Fibroblast of skin of abdomen (primary cell): Measurements from ENCODE around the gene YJU2.
"Not testable (repeated sequence)": the region's sequence is repeated elsewhere in the genome, so short reads cannot be mapped to it uniquely, and the experiment has no call there.

ENCODE experiments used
- DNase-seq: peaks from one replicate; pipeline ENCODE4 v3.0.0-alpha.2; 2013

Gene YJU2

DNA sequence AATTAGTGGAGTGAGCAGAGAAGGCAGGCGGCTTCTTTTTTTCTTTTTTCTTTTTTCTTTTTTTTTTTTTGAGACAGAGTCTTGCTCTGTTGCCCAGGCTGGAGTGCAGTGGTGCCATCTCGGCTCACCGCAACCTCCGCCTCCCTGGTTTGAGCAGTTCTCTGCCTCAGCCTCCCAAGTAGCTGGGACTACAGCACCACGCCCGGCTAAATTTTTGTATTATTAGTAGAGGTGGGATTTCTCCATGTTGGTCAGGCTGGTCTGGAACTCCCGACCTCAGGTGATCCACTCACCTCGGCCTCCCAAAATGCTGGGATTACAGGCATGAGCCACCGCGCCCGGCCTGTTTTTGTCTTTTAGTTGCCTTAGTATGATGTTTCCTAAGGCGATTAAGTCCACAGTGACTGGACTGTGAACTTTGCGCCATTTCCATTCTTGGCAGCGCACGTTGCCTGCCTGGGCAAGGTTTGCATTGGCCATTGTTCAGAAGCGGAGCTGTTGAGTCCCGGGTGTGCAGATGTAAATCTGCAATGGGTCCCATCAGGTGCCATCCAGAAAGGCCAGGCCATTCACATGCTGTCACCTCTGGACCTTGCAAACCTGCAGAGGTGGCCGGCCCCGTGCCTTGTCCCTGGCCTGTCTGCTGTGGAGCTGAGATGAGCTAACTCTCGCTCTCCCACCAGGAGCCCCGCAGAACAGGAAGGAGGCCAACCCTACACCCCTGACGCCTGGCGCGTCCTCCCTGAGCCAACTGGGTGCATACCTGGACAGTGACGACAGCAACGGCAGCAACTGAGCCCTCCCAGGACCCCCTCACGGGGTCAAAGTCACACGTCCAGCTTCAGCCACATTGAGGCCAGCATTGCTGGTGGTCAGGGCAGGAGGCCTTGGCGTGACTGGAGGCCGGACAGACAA, 21.3 kb downstream of the YJU2 start:
- DNase-seq = no peak

DNA sequence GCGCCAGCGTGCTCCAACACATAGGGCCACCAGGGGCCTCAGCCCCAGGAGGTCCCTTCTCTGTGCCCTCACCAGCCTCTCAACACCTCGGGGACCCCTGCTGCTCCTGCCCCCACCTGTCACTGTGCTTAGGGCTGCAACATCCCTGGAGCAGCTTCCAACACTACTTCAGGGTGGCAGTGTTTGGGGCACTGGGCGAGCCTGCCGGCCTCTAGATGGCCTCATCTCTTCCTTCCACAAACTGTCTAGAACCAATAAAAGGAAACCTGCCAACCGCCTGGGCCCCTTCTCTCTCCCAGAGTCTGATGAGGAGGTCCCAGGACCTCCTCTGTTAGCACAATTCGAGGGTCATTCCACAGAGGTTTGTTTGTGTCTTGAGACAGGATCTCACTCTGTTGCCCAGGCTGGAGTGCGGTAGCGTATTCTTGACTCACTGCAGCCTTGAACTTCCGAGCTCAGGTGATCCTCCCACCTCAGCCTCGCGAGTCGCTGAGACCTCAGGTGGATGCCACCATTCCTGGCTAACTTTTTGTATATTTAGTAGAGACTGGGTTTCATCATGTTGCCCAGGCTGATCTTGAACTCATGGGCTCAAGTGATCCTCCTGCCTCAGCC, 22.0 kb downstream of the YJU2 start:
- DNase-seq = no peak

DNA sequence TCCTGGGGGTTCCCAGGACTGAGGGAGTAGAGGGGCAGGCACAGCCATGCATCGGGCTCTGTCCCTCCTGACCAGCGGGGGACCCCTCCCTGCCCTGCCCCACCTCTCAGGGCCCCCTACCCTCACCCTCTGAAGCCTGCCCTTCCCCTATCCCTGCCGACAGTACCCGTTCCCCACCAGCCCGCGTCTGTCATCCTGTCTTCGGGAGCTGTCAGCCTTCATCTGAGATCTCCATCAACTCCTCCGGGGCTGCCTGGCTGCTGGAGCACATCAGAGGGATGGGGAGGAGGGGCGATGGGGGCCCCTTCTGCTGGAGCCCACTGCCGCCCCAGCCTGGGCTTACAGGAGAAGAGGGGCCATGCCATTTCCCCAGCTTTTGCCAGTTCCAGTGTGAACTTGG, 26.0 kb downstream of the YJU2 start:
- no peak for DNase-seq

DNA sequence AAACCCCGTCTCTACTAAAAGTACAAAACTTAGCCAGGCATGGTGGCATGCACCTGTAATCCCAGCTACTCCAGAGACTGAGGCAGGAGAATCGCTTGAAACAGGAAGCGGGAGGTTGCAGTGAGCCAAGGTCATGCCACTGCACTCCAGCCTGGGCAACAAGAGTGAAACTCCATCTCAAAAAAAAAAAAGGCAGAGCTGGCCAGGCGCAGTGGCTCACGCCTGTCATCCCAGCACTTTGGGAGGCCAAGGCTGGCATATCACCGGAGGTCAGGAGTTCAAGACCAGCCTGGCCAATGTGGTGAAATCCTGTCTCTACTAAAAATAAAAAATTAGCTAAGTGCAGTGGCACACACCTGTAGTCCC, 27.4 kb downstream of the YJU2 start:
- not testable (repeated sequence) for DNase-seq

DNA sequence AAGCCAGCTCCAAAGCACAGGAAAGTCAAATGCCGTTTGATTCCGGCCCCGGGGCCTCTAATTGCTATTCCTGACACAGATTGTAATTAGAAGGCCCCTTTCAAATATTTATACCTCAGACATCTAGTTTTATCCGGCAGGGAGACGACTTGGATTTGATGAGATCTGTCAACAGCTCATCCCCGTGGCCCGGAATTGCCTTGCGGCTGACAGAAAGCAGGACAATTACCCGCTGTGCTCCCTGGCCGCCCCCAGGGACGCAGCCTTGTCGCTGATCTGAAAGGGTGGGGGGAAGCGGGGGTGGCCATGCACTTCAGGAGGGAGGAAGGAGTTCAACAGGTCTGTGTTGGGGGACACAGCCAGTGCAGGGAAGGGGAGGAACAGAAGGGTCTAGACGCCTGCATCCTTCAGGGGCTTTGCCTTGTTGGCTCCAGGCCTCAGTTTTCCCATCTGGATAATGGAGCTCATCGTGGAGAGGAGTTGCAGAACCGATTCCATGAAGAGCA, 30.4 kb downstream of the YJU2 start:
- DNase-seq = no peak

DNA sequence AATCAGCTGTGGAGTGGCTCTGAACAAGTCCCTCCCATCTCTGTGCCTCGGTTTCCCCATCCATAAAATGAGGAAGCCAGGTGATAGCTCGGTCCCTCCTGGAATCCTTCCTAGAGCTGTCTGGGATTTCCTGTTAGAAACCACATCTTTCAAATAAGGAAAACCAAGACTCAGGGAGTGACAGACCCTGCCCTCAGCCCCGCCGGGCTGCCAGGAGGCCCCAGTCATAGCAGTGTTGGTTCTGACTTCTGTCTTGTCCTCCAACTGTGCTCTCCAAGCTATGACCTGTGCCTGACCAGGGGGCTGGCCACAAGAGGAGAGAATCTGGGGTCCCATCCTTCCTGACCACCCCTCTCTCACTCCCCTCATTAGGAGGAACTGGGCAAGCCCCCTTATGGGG, 31.1 kb downstream of the YJU2 start:
- DNase-seq = no peak

DNA sequence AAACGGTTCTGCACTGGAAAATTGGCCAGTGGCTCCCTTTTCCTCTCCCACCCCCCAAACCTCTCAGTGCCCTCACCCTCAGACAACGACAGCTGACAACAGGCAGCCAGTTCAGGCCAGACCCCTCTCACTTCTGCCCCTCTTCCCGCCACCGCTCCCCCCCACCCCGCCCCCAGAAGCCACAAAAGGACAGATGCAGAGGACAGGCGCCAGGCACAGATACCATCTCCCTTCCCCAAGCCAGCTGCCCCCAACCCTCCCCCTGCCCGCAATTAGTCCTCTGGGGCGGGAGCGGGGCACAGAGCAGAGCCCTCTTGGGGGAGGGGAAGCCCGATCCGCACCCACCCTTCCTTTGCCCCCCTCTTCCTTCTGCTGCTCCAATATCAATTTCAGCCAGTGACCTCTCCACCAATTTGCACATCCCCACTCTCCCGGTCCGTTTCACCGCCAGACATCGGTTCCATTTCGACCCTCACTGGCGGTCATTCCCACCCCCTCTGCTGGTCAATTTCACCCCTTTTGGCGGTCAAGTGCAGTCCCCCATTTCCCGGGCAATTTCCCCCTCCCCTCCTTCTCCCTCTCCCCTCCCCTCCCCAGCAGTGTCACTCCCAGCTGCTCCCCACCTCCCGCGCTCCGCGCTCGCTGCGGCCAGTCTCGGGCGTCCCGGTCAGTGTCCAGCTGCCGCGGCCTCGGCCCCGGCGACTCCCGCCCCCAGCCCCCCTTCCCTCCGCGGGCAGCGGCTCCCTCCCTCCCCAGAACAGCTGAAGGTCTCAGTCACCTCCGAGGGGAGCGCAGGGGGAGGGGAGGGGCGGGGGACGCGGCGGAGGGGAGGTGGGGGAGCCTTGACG, 31.8 kb downstream of the YJU2 start, which contains the start of gene SHD:
SHD (plus strand) TSS at position 848 of the 848 bp plus-strand sequence. CDS start 798 bp downstream, outside the sequence.
- DNase-seq = no peak

DNA sequence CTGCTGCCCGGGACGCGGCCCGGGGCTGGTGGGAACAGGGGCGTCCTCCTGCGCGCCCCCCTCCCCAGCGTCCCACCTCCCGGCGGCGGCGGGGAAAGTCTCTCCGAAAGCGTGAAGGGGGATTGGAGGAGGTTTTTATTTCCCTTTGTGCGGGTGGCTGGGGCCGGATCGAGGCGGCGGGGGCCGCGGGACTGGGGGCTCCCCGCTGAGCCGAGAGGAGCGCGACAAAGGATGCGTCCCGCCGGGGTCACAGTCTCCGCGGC, 32.3 kb downstream of the YJU2 start:
- DNase-seq = no peak

DNA sequence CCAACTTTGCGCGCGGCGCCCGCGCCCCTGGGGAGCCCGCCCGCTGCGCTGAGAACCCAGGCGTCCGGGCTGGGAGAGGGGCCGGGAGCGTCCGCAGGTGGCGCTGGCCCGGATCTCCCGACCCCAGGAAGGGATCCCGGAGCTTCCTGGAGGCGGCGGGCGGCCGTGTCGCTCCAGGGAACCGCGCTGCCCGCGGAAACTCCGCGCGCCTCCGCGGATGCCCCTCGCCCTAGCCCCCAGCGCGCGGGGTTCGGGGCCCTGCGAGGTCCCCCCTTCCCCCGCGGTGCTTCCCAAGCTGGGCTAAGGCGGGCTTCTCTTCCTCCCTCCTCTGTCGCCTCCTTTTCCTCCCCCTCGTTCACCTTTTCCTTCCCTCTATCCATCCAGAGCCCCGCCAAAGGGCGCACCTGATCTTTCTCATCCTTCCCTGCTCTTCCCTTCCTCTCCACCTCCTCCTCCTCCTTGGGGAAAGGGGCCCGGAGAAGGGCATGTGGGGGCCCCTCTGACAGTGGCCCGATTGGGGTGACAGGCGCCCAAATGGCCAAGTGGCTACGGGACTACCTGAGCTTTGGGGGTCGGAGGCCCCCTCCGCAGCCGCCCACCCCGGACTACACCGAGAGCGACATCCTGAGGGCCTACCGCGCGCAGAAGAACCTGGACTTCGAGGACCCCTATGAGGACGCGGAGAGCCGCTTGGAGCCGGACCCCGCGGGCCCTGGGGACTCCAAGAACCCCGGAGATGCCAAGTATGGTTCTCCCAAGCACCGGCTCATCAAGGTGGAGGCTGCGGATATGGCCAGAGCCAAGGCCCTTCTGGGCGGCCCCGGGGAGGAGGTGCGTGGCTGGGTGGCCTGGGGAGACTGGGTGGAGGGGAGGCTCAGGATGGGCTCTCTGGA, 32.9 kb downstream of the YJU2 start:
- DNase-seq = no peak

DNA sequence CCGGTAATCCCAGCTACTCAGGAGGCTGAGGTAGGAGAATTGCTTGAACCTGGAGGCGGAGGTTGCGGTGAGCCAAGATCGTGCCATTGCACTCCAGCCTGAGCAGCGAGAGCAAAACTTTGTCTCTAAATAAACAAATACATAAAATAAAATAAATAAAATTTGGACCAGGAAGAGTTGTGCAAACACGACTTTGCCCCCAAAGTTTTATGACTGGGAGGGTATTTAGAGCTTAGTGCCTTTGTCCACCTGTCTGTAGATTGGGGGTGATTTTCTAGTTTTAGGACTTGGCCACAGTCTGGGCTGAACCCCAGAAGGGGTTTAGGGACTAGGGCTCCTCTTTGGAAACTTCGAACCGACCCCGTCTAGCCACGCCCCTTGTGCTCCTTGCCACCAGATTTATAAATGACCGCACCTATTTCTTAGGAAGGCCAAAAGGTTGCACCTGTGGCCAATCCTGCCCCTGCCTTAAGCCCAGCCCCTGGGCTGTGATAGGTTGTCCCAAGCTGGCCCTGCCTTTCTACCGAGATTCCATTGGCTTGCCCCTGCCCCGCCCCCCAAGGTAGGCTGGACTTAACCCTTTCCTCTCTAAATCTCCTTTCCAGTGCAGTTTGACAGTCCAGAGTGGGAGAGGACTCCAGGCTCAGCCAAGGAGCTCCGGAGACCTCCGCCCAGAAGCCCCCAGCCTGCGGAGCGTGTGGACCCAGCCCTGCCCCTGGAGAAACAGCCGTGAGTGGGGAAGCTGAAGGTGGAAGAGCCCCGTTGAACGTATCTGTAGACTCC, 37.5 kb downstream of the YJU2 start:
- DNase-seq = no peak

DNA sequence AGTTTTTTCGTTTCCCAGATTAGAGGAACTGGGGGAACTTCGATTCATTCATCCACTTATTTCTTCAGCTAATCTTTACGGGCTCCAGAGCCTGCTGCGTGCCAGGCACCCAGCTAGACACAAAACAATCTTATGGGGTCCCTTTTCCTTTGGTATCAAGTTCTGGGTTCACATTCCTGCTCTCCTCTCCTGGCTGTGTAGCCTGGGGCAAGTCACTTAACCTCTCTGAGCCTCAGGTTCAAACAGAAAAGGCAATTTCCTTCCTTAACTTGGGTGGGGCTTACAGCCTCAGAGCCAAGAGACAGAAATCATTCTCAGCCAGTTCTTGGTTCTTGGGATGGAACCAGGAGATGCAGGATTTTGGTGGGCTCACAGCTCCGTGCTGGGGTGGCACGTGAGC, 38.1 kb downstream of the YJU2 start:
- no peak for DNase-seq

DNA sequence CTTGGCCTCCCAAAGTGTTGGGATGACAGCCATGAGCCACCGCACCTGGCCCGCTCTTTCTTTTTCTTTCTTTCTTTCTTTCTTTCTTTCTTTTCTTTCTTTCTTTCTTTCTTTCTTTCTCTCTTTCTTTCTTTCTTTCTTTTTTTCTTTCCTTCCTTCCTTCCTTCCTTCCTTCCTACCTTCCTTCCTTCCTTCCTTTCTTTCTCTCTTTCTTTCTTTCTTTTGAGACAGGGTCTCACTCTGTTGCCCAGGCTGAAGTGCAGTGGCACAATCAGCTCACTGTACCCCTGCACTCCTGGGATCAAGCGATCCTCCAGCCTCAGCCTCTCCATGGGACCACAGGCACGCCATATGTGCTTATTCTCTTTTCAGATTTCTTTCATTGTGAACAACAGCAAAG, 39.3 kb downstream of the YJU2 start:
- not testable (repeated sequence) for DNase-seq

DNA sequence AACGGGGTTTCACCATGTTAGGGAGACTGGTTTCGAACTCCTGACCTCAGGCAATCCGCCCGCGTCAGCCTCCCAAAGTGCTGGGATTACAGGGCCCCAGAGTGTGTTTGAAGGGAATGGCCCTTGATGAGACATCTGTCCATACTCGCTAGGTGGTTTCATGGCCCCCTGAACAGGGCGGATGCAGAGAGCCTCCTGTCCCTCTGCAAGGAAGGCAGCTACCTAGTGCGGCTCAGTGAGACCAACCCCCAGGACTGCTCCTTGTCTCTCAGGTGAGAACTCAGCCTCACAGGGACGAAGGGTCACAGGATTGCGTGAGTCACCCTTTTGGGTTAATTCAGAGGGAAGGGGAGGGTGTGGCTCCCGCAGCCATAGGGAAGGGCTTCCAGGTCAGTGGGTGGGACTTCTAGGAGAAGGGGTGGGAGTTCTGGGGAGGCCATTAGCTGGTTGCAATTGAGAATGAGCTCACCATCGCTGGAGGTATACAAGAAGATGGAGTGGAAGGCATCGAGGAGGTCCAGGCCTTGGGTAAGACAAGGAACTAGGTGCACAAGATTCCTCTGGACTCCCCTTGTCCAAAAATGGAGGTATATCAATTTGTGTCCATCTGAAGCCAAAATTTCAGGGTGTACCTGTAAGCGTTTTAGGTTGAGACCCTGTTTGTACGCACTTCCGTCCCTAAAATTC, 41.4 kb downstream of the YJU2 start:
- no peak for DNase-seq

DNA sequence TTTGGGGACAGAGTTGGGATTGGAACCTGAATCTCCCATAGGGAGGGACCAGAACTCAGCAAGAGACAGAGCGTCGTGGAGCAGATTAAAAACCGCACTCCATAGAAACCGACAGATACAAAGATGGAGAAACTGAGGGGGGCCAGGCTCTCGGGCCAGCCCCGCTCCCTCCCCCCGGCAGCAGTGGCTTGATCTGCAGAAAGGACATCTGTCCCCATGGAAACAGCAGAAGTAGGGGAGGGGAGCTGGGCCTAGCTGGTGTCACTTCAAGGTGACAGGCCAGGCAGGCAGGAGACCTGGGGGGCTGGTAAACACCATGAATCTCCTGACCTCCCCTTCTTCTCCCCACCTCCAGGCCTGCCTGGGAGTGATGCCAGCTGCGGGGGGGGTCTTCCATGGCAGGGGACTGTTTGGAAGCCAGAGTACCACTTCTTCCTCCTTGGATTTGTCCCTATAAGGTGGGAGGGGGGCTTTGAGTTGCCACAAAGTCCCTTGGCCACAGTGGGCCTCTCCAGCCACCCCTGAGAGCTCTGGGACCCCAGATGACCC, 44.4 kb downstream of the YJU2 start:
- no peak for DNase-seq

DNA sequence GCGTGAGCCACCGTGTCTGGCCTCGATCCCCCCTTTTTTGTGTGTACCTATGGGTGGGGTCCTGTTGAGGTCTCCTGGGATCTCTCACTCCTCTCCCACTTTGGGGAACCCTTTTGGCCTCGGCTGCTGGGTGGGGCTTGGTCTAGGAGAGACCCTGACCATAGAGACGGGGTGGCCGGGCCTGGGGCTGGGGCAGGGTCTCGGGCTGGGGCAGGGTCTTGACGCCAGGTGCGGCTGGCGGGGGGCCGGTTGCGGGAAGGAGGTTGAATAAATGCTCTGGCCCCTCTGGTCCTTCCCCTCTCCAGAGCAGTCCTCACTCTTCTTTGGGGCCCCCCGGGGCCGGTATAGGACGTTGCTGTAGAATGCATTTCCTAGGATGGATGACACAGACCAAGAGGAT, 45.6 kb downstream of the YJU2 start:
- DNase-seq = no peak

DNA sequence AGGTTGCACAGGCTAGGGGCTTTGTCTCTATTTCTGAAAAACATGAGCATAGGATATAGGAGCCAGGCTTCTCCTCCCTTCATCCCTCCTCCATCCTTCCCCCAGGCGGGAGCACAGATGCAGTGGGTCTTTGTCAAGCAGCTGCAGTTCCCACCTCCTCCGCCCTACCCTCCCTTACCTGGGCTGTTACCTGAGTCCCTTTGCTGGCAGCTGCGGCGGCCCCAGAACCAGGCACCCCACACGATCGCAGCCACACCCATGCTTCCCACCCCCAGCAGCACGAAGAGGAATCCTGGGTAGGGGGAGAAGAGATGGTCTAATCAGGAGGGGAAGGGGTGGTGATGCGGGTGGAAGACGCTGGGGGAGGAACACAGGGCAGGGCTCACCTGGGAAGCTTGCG, 47.5 kb downstream of the YJU2 start:
- DNase-seq = no peak

DNA sequence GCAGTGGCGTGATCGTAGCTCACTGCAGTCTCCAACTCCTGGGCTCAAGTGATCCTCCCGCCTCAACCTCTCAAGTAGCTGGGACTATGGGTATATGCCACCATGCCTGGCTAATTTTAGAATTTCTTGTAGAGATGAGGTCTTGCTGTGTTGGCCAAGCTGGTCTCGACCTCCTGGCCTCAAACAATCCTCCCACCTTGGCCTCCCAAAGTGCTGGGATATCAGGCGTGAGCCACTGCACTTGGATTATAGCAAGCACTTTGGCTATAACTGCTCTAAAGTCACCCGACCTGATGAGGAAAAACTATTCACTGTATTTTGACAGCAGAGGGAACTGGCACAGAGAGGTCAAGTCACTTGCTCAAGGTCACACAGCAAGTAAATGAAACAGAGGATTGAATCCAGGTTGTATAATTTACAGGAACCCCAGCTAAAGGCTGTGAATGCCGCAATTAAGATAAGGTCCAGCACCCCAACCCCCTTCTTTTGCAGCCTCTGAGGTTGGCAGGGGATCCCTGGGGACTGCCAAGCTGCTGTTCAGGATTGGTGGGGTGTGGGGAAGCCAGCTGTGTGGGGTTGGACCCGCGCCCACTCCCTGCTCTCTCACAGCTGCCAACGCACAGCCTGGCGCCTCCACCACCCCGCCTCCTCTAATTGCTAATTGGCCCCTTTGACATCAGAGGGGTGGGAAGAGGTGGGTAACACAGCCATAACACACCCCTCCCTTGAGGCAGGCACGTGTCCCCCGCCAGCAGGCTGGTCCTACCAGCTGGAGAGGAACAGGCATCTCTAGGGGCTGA, 49.3 kb downstream of the YJU2 start:
- DNase-seq = no peak

DNA sequence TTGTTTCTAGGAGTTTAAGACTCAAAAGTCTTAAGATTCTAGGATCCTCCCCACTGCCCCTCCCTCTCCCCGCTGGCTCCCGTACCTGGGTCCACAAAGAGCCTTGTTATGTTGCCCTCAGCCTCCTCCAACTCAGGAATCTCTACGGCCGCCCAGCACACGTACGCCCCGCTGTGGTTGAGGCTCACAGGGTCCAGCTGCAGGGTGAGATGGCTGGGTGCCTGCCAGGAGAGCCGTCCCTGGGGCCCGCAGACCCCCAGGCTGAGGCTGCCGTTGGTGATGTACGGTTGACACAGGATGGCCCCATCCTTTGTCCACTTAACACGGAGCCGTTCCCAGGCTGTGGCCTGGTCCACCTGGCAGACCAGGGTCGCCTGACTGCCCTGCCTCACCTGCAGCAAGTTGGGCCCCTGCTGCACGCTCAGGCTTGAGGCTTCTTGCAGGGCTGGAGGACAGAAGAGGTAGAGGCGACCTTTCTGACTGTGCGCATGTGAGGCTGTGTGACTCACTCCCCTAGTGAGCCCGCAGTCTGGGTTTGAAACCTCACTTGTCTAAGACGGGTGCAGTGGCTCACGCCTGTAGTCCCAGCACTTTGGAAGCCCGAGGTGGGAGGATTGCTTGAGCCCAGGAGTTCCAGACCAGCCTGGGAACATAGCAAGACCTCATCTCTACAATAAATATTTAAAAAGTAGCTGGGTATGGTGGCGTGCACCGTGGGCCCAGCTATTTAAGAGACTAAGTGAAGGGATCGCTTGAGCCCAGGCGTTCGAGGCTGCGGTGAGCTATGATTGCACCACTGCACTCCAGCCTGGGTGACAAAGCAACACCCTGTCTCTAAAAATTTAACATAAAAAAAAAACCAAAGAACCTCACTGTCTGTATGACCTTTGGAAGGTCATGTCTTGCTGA, 51.3 kb downstream of the YJU2 start:
- DNase-seq = no peak
